A673 (cell line): Measurements from ENCODE around the gene SUPT3H.

ENCODE experiments used
- CTCF ChIP-seq: fragments of 300-800, 200-600 bp; sonication (generic); conservative IDR thresholded peaks from 2 replicates; pipeline ENCODE4 v1.5.1; 2017; ENCODE audit warnings: low read depth, mild to moderate bottlenecking, antibody characterized with exemption, low read length, moderate library complexity, mixed read lengths
- EZH2 ChIP-seq: fragments of 200-600 bp; sonication (generic); IDR thresholded peaks from 2 replicates; pipeline ENCODE4 v1.6.1; 2017; ENCODE audit warnings: borderline replicate concordance, low read depth, mild to moderate bottlenecking, mixed read lengths, antibody characterized with exemption, low read length; ENCODE audit not compliant: poor library complexity, severe bottlenecking

DNA sequence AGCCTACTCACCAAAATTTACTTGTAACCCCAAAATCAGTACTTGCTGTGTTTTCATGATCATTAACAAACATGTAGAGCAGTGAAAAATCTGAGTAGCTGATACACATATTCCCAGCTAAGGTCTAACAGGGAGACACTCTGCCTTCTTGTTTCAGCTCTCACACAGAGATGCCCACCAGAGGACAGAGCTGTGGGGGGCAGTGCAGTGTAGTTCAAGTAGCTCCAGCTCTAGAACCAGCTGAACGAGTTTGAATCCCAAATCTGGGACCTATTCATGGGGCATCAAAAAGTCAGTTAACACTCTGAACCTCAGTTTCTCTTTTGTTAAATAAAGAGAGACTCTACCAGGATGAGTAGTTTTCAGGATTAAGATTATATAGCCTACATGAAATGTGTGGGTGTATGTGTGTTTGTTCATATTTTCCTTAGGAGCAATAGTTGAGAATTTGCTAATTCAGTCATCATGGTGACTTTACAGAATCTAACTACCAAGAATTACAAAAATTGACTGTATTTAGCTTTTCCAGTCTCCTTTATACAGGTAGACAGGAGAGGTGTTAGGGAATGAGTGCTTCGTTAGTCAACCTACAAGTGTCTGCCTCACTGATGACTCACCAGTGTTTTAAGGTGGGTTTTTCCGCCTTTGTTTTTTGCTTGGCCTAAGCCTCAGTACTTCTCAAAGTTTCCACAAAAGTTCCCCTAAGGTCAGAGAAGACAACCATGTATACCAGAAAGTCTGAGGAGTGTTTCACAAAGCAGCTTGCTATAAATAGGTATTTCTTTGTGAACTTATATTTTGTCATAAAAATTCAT lies 213.6 kb downstream of the SUPT3H start:
- no peak for TF ChIP-seq CTCF
- TF ChIP-seq EZH2, result no peak
